Measurements from ENCODE around the gene SPEG.

SPEG gene

GRCh38 chr2:219538504-219538951 is 103.9 kb downstream of the SPEG start:
- DNase-seq, result no peak

- DNase-seq, result no peak
Observed at GRCh38 chr2:219538956-219539788, 104.5 kb downstream of the SPEG start.

GRCh38 chr2:219539926-219540678 is 105.5 kb downstream of the SPEG start:
- no peak for DNase-seq

DNA sequence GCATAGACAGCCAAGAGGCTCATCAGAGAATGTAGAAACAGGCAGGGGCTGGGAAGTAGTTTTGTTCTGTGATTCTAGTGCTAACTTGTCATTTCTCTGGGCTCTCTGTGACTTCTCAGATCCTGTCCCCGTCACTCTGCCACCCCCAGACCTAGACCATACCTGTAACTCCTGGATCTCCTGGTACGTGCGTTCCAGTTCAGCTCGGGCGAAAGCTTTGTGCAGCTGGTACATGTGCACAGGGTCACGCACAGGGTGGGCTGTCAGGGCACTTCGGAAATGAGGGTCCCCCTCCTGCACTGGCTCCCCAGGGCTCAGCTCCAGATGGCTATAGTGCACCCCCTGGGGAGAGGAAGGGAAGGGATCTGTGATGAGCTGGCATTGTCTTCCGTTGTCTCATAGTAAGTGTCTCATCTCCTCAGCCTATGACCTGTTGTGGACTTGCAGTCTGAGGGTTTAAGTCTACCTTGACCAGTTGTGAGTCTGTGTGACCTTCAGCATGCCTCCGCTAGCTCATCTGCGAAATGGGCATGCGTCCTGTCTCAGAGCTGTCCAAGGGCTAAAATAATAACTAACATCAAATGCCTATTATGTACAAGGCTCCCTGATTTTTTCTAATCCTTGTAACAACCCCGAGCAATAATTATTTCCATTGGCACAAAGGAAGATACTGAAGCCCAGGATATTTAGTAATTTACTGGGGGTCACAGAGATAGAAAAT is 106.3 kb downstream of the SPEG start:
- DNase-seq, result no peak

- DNase-seq, result peak; percentile 78
Observed at GRCh38 chr2:219541611-219542180, 107.1 kb downstream of the SPEG start.

DNA sequence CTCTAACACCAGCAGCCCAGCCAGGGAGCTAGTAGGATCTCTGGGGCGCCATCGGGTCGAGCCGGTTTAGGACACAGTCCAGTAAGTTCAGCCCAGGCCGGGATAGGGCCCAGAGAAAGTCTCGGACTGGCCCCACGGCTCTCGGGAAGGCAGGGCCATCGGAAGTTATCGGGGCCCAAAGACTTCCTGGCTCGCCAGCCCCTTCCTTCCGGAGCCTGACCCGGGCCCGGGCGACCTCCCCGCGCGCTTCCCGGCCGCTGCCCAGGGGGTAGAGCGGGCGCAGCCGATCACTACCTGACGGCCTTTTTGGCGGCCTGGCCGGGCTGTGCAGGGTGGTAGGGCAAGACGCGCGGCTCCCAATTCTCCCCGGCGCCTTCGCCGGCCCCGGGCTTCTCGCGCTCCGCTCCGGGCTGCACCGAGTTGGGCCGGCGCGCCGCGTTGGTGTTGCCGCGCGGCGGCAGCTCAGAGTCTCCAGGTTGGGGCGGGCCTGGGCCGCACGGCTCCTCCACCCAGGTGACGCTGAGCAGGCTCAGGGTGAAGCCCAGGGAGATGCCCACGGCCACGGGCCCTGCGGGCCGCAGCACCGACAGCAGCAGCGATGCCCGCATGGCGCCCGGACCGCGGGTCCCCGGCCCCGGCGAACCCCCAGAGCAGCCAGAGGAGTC is 108.4 kb downstream of the SPEG start:
- no peak for DNase-seq

- peak; percentile 84 for DNase-seq
Observed at GRCh38 chr2:219543596-219544358, 109.1 kb downstream of the SPEG start, which contains the start of the genes CHPF and TMEM198. TSS of gene CHPF (minus strand) at chr2:219543809. CDS start at chr2:219543538, 271 bp downstream. TSS of gene TMEM198 (plus strand) at chr2:219544028. CDS start at chr2:219544728, 700 bp downstream.

DNA sequence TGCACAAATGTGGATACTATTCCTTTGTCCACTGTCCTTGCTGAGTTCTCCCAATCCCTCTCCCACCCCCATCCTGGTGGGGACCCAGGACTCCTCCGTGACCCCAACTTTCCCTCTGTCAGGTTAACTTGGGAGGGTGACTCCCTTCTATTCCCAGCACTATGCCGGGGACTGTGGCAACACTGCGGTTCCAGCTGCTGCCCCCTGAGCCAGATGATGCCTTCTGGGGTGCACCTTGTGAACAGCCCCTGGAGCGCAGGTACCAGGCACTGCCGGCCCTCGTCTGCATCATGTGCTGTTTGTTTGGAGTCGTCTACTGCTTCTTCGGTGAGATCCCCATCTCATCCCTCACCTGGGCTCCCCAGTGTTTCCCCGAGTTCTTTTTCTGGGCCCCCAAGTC is 109.9 kb downstream of the SPEG start:
- no peak for DNase-seq

- DNase-seq, result no peak
Observed at GRCh38 chr2:219545295-219545942, 110.8 kb downstream of the SPEG start.

DNA sequence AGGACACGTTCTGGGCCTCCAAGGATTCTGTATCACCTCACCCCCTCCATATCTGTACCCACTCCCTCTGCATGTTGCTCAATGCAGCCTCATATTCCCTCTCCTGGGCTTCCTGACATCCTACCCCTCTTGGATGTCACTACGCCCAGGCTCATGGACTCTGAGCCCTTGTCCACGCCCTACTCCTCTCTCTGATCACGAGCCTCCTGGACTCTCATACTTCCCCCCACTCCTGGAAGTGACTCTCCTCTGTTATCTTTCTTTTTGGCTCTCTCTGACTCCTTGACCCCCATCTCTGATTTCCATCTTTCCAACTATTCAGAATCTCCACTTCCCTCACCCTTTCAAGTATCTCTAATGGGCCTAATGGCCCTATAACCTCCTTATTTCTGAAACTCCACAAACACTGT is 111.3 kb downstream of the SPEG start:
- DNase-seq, result no peak

- DNase-seq, result no peak
Observed at GRCh38 chr2:219547621-219548020, 113.0 kb downstream of the SPEG start.
